K562 (cell line): ENCODE results near the gene MCCC1.
"Not testable (repeated sequence)": the region's sequence is repeated elsewhere in the genome, so short reads cannot be mapped to it uniquely, and the experiment has no call there.

ENCODE experiments used
- CEBPB ChIP-seq: fragments of 450-650 bp; IDR thresholded peaks from 2 replicates; pipeline ENCODE4 v1.6.1; 2016; ENCODE audit warnings: missing genetic modification characterization, missing compliant biosample characterization
- ZFP91 ChIP-seq: sonication (generic); formaldehyde crosslinking; IDR thresholded peaks from 2 replicates; pipeline ENCODE4 v1.8.0; 2022; ENCODE audit warnings: mild to moderate bottlenecking, missing genetic modification reagents

- TF ChIP-seq ZFP91 (CRISPR knock-in tag); CEBPB: not testable (repeated sequence)
These were observed 4.7 kb upstream of the MCCC1 start for GRCh38 chr3:183103950-183104349.
